Measurements from ENCODE around the gene CHSY3.

The CHSY3 gene

DNA sequence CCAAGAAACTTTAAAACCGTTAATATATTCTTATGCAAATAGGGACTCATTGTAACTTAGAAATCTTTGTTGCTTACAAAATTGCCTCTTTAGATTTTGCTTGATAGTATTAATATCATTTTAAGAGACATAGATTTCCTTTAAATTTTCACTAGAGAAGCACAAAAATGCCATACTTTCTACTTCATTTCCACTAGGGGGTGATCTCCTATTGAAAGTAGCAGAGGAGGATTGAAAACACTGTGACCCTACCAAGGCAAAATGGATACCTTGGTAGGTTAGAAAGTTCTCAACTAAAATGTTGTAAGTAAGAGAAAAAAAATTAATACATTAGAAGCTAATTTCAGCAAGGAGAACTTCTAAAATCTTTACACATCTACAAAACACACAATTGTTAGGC is 204.9 kb downstream of the CHSY3 start:
- no peak for TF ChIP-seq ZNF274 (IDR thresholded peaks at IDR 0.05; ENCODE audit: low read depth, low read length)
- H3K4me3 ChIP-seq (ENCODE audit: low read length): no peak overlapping the region

DNA sequence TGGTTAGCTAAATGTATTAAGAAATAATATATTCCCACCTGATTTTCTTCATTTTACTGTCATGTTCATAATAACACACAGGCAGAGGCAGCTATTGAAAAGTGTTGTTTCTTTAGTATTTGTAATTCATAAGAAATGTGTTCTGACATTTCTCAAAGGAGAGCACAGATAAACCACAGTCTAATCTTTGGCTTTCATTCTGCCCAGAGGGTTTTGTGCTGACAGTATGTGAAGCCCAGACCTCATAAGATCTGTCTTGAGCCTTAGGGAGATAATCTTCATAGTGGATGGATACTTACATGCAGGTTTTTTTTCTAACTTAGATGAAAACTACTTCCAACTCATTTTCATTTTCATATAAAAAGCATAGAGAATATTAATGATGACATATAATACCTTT is 206.1 kb downstream of the CHSY3 start:
- TF ChIP-seq ZNF274 (IDR thresholded peaks at IDR 0.05; ENCODE audit: low read depth, low read length): no peak
- H3K4me3 ChIP-seq (ENCODE audit: low read length): no peak overlapping the region

DNA sequence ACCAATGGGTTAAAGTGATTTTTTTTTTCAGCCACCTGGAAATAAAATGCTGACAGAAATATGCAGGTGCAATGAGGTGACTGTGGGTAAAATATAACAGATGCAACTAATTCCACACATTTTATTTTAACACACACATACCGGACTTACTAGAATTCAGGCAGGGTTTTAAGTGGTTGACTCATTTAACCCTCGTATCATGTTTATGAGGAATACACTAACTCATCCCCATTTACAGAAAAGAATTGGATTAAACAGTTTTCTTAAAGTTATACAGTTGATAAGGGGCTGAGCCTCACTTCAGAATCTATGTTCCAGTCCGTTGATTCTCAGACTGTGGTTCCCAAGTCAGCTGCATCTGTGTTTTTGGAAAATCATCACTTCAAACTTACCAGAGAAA is 207.5 kb downstream of the CHSY3 start:
- H3K4me3 ChIP-seq (ENCODE audit: low read length): no peak overlapping the region
- no peak for TF ChIP-seq ZNF274 (IDR thresholded peaks at IDR 0.05; ENCODE audit: low read depth, low read length)

DNA sequence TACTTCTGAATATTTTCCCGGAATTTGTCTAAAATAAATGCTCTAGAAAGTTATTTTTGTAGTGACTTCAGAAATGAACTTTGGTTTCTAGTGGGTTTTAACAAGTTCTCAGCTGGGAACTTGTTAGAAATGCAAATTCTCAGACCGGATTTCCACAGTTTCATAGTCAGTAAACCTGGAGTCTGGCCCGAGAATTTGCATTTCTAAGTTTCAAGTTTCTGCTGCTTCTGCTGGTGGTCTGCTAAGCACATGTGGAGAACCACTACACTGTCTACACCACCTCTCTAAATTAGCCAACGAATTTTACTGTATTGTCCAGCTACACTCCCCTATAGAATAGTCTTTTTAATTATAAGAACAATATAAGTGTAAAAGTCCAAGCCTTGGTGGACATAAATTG is 208.0 kb downstream of the CHSY3 start:
- TF ChIP-seq ZNF274 (IDR thresholded peaks at IDR 0.05; ENCODE audit: low read depth, low read length): no peak
- no peak overlapping the region for H3K4me3 ChIP-seq (ENCODE audit: low read length)

DNA sequence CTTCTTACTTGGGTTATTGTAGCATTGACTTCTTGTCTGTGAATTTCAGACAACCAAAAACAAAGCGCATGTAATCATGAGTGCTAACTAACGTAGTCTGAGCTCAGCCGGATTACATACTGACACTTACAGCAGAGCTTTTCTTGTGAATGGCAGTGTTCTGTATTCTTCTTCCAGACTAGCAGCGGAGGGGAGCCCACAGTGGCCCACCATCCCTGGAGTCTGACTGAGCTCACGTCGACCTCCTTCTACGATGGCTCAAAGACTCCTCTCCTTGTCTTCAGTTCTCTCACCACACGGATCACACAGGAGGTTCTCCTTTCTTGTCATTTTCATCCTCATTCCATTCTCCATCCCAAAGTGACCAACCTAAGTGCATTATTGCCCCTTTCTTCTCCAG is 211.4 kb downstream of the CHSY3 start:
- no peak for TF ChIP-seq ZNF274 (IDR thresholded peaks at IDR 0.05; ENCODE audit: low read depth, low read length)
- no peak overlapping the region for H3K4me3 ChIP-seq (ENCODE audit: low read length)

DNA sequence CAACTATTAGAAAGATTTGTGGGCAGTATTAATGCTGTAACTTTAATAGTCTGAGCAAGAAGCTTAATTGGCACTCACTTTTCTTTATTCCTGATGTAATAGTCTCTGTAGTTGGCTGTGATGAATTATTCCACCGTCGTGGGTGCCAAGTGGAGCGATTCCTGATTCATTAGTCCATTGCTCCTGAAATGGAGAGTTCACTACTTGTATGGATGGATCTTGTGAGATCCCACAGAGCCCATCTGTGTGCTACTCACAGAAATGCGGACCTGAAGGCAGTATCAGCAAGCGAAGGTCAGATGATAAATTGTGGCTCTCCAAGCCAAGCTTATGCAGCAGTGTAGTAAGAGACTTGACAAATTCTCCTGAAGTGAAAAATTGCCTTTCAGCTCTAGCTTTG is 212.2 kb downstream of the CHSY3 start:
- no peak overlapping the region for H3K4me3 ChIP-seq (ENCODE audit: low read length)
- TF ChIP-seq ZNF274 (IDR thresholded peaks at IDR 0.05; ENCODE audit: low read depth, low read length): no peak

DNA sequence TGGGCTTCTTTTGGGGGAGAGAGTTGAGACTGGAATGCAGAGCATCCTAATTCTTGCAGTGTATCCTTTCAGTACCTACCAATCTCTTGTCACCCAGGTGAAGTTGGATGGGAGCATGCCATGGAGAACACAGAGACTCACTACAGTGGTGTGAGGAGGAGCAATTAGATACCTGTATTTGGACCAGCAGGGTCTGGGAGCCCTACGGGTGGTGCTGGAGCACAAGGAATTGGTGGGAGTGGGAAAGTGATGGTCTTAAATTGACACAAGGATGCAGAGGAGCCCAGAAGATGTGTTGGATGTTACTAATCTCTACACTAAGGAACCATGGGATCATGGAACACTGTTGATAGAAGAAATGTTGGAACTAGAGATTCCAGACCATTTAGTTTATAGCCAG is 212.7 kb downstream of the CHSY3 start:
- no peak overlapping the region for H3K4me3 ChIP-seq (ENCODE audit: low read length)
- TF ChIP-seq ZNF274 (IDR thresholded peaks at IDR 0.05; ENCODE audit: low read depth, low read length): no peak

DNA sequence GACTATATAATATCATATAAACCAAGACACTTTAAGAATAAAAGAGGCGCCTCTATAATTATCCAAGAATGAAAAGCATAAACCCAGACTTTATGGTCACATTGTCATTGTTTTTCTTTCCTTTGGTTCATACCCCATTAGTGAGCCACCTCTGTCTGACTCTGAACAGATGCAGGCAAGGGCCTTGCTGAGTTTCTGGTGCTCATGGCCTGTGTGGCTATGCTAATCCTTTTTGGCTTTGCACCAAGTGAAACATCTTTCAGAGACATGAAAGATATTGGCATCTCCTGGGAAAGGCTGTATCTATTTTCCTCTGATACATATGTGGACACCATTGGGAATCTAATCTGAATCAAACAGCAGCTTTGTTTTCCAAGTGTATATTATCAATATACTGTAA is 222.5 kb downstream of the CHSY3 start:
- no peak overlapping the region for H3K4me3 ChIP-seq (ENCODE audit: low read length)
- TF ChIP-seq ZNF274 (IDR thresholded peaks at IDR 0.05; ENCODE audit: low read depth, low read length): no peak

DNA sequence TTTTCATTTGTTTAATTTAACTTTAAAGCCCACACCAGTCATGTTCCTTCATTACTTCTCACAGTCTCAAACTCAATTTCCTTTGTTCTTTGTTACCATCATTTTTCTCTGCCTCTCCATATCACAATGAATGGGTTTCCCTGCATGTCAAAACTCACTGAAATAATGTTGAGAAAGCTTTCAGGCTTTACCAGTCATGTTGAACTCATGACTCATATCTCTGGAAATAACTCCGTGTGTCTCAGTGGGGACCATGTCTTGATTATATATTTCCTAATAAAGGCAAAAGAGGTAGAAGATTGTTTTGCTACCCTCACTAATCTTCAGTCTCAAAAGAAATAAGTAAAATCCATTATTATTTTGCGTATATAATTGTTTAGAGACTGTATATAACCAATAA is 231.2 kb downstream of the CHSY3 start:
- no peak overlapping the region for H3K4me3 ChIP-seq (ENCODE audit: low read length)
- no peak for TF ChIP-seq ZNF274 (IDR thresholded peaks at IDR 0.05; ENCODE audit: low read depth, low read length)

DNA sequence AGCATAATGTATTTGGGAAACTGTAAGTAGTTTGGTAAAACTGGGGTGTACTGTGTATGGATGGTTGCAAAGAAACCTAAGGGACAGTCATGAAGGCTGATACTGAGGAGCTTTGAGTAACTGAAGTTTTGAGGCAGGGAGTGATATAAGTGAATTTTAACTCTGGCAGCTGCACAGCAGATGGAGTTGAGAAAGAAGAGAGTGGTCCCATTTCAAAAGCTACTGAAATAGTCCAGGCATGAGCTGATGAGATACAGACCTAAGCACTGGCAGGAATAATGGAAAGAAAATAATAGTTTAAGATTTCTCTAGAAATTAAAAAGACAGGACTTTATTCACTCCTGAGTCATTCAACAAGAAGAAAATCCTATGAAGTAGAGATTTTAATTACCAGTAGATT is 232.0 kb downstream of the CHSY3 start:
- TF ChIP-seq ZNF274 (IDR thresholded peaks at IDR 0.05; ENCODE audit: low read depth, low read length): no peak
- H3K4me3 ChIP-seq (ENCODE audit: low read length): no peak overlapping the region

DNA sequence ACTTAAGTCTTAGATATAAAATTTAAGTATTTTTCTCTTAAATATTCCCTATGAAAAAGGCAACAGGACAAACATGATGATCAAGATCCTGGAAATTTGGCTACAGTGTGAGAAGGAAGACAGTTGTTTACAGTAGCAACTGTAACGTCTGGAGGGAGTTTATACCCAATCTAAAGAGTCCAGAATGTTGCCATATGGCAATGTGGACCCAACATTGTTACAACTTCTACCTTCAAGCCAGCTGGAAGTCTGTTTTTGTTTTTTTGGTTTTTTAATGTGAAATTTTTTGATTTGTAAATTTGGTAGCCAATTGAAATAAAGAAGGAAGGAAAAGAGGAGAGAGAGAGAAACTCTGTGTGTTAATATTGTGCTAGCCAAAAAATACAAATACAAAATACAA is 233.4 kb downstream of the CHSY3 start:
- no peak overlapping the region for H3K4me3 ChIP-seq (ENCODE audit: low read length)
- TF ChIP-seq ZNF274 (IDR thresholded peaks at IDR 0.05; ENCODE audit: low read depth, low read length): no peak

DNA sequence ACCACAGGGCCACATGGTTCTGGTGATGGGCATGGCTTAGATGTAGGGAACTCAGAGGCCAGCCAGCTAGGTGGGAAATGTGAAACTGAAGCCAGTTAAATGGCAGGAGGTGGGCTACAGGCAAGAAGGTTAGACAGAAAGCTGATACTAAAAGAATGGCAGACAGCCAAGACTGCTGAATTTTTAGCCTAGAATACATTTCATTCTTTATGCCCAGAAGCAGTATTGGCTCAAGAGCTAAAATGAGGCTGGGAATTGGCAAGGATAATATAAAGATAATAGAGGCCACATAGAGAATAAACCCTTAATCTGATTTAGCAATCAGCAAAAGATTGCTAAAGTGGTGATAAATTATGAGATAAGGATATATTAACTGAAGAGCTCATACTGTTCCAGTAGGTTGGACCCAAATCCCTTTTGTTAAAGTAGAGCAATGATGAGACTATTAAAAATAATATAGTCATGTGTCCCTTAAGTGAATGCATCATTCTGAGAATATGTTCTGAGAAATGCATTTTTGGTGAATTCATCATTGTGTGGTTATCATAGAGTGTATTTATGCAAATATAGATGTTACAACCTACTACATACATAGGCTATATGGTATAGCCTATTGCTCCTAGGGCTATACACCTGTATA is 234.3 kb downstream of the CHSY3 start:
- TF ChIP-seq ZNF274 (IDR thresholded peaks at IDR 0.05; ENCODE audit: low read depth, low read length): no peak
- no peak overlapping the region for H3K4me3 ChIP-seq (ENCODE audit: low read length)

DNA sequence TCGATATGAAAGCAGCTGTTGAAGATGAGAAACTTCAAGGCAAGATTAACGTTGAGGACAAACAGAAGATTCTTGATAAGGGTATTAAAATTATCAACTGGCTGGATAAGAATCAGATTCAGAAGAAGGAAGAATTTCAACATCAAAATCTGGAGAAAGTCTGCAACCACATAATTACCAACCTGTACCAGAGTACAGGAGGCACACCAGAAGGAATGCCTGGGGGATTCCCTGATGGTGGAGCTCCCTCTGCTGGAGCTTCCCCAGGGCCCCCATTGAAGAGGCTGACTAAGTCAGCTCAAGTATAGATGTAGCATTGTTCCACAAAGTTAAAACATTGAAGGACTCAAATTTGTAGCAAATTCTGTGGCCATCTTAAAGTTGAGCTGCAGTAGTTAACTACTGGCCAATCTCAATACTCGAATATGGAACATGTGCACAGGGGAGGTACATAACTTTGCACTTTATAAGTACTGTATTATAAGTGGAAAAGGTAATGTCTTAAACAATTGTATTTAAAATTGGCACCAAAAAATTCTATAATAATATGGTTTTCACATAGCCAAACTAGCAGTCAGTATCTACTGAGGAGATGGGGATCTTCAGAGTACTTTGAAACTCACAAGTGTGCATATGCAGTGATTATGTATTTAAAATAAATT is 237.5 kb downstream of the CHSY3 start:
- H3K4me3 ChIP-seq (ENCODE audit: low read length): no peak overlapping the region
- TF ChIP-seq ZNF274 (IDR thresholded peaks at IDR 0.05; ENCODE audit: low read depth, low read length): no peak

DNA sequence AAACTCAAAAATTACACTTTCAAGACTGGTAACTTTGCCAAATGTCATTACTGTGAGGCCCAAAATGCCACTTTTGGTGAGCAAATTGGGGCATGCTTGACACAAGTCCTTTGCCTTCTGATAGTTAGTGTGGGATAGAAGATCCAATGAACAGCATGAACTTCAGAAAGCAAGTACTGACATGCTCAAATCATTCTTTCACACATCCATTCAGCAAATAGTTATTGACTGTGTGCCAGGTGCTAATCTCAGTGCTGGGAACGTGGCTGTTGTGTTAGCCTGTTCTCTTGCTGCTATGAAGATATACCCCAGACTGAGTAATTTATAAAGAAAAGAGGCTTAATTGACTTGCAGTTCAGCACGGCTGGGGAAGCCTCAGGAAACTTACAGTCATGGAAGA is 247.0 kb downstream of the CHSY3 start:
- no peak overlapping the region for H3K4me3 ChIP-seq (ENCODE audit: low read length)
- no peak for TF ChIP-seq ZNF274 (IDR thresholded peaks at IDR 0.05; ENCODE audit: low read depth, low read length)

DNA sequence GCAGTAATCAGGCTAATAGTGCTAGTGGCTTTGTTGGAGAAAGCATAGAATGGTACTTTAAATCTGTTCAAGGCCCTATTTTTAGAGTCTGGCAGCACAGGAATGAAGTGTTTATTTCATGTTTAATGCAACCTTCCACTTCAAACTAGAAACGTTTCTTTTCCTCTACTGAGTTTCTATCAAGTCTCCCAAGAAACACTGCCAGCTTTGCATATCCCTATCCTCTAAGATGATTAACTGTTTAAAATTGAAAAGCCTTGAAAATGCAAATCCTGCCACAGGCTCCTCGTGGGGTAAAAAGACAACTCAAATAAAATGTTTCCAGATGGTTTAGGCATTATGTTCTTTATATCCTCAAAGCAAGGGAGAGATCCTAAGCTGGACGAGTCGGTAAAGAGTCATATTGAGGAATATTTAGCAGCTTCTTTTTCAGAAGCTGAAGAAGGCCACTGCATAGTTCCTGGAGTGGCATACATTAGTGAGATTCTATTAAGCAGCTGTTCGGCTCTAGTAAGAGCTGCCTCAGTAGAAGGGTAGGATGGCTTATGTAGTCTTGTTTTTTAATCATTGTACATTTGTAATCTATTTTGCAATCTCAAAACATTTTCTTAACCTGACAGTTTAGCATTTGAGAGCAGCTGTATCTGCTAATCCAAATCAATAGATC is 251.2 kb downstream of the CHSY3 start:
- no peak for TF ChIP-seq ZNF274 (IDR thresholded peaks at IDR 0.05; ENCODE audit: low read depth, low read length)
- no peak overlapping the region for H3K4me3 ChIP-seq (ENCODE audit: low read length)
